GM19455 (cell line): ENCODE measurements around the gene GTSE1.

ENCODE experiments used
- ATAC-seq: cut with Tn5 transposase; IDR thresholded peaks from one replicate; pipeline ENCODE4 v1.9.1; 2021; ENCODE audit not compliant: unreplicated experiment

Gene GTSE1

GRCh38 chr22:46273432-46274148 is 23.1 kb upstream of the GTSE1 start:
- ATAC-seq: no peak

DNA sequence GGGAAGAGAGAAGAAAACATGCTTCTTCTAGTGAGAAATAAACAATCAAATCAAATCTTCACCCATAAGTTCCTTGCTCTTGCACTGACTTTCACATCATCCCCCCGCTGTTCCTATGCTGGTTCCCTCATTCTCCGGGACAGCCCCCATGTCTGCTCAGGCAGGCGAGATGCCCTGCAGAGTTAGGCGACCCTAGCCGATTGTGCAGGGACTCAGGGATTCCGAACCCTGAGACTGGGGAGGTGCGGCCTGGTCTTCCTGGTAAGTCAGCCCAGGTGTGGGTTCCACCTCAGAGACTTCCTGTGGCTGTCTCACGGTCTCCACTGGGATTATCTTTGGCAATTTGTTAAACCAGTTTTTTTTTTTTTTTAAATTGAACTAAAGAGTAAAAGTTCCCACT is 22.3 kb upstream of the GTSE1 start:
- no peak for ATAC-seq

GRCh38 chr22:46275455-46276122 is 21.1 kb upstream of the GTSE1 start:
- ATAC-seq: no peak

DNA sequence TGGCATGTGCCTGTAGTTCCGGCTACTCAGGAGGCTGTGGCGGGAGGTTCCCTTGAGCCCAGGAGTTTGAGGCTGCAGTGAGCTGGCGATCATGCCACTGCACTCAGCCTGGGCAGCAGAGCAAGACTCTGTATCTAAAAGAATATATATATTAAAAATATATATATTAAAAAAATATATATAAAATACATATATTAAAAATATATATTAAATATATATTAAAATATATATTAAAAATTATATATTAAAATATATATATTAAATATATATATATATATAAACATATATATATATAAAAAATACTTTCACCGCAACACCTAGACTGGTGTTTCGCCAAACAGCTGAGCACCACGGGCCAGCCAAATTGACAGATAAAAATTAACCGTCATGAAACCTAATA is 20.1 kb upstream of the GTSE1 start:
- ATAC-seq: no peak

GRCh38 chr22:46278656-46279645 is 17.7 kb upstream of the GTSE1 start:
- ATAC-seq: no peak

DNA sequence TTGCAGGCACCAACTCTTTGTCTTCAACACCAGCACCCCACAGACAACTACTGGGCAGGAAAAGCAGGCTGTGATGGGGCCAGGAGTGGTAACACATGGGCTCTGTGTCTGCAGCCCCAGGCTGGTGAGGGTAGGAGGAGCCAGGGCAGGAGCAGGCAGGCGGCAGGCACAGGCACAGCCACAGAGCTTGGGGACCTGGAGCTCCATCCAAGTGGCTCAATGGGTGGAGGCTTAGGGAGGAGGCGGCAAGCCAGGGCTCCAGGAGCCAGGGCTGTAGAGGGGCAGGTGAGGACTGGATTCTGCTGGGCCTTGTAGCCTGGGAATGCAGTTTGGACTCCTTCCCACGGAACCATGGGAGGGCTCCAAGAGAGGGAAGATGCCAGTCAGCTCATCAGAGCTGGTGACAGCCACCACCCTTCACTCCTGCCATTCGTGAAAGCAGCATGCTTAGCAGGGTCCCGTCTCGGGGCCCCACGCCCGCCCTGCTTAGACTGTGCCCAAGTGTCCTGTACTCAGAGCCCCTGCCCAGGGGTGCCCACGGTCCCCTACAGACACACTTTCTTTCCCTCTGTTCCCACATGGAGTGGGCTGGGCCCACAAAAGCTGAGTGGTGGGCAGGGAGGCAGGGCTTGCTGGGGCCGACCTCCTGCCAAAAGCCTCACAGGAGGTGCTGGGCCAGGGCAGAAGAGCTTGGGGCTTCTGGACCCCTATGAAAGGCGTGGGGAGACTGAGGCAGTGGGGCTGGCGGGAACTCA is 16.4 kb upstream of the GTSE1 start:
- ATAC-seq: no peak

DNA sequence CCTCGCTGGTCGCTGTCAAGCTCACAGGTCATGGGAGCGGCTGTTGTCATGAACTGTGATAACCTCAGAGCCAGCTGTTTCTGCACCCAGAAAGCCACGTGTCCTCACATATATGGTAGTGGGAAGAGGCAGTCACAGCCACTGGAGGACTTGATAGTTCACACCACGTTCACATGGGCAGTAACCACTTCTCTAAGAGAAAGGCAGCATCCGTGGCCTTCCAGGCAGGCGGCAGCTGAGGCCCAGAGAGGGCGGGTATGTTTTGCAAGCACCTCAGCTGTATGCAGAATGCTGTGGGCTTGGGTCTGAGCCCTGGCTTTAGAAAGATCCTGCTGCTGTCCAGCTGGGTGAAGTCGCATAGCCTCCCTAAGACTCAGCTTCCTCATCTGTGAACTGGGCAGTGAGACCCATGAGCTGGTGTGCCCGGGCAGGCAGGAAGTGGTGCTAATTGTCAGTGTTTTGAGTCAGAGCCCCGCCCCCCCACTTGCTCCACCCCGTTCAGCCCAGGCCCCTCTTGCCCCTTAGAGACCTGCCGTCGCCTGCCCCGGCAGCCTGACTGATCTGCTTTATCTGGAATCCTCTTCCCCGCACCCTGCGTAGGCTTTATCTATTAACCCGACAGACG is 15.6 kb upstream of the GTSE1 start:
- ATAC-seq: no peak

- ATAC-seq: no peak
Measured at GRCh38 chr22:46281866-46282678, 14.6 kb upstream of the GTSE1 start.

GRCh38 chr22:46286006-46286405 is 10.7 kb upstream of the GTSE1 start:
- no peak for ATAC-seq

GRCh38 chr22:46286941-46287872 is 9.5 kb upstream of the GTSE1 start:
- no peak for ATAC-seq

GRCh38 chr22:46287873-46288751 is 8.6 kb upstream of the GTSE1 start:
- no peak for ATAC-seq

DNA sequence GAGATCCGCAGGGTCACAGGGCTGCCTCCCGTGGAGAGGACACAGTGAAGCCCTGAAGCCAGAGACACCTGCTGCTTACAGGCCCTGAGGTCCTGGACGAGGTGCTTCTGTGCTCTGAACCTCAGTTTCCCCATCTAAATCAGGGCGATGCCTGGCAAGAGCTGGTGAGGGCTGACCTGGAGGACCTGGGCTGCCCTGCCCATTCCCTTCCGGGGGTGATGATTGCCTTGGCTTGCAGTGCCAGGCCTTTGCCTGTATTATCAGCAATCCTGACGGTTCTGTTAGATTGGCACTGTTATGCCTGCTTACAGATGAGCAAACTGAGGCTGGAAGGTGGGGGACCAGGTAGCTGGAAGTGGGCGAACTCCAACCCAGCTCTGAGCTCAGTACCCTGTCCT is 7.8 kb upstream of the GTSE1 start:
- no peak for ATAC-seq

DNA sequence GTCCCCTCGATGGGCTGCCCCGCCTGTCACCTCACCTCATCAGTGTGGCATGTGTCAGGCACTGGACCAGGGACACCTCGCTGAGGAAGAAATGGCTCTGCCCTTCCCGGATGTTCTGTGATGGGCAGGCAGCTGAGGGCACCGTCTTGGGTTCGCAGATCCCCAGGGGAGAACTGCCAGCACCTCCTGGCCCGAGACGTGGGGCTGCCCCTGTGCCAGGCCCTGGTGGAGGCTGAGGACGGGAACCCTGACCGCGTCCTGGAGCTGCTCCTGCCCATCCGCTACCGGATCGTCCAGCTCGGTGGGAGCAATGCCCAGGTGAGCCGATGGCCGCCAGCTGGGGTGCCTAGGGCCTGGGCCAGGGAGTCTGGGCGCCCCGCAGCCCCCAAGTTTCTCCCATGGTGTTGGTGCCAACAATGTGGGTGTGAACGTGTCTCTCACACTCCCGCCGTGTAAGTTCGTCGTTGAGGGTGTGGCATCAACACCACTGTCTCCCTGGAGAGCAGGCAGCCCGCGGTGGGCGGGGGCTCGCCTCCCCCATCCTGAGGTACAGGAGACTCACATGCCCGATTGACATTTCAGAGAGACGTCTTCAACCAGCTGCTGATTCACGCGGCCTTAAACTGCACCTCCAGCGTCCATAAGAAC is 7.3 kb upstream of the GTSE1 start:
- ATAC-seq: no peak

DNA sequence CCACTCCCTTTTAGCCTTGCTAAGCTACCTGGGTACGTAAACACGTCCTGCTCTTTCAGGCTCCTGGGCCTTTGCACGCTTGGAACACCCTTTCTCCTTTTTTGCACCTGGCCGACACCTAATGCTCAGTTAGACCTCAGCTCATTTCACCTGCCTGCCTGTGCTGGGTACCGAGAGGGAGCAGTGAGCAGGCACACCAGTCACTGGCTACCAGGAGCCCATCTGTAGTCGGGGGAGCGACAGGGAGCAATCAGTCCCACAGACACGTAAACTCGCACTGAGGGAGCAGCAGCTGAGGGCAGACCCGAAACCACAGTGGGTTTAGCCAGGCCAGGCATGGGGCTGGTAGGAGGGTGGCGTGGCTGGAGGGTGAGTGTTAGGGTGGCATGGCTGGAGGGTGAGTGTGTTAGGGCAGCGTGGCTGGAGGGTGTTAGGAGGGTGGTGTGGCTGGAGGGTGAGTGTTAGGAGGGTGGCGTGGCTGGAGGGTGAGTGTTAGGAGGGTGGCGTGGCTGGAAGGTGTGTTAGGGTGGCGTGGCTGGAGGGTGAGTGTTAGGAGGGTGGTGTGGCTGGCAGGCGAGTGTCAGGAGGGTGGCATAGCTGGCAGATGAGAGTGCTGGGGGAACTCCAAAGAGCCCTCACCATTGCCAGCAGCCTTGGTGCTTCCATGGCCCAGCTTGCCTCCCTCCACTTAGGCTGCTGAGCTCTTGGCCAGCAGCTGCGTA is 6.4 kb upstream of the GTSE1 start:
- no peak for ATAC-seq

DNA sequence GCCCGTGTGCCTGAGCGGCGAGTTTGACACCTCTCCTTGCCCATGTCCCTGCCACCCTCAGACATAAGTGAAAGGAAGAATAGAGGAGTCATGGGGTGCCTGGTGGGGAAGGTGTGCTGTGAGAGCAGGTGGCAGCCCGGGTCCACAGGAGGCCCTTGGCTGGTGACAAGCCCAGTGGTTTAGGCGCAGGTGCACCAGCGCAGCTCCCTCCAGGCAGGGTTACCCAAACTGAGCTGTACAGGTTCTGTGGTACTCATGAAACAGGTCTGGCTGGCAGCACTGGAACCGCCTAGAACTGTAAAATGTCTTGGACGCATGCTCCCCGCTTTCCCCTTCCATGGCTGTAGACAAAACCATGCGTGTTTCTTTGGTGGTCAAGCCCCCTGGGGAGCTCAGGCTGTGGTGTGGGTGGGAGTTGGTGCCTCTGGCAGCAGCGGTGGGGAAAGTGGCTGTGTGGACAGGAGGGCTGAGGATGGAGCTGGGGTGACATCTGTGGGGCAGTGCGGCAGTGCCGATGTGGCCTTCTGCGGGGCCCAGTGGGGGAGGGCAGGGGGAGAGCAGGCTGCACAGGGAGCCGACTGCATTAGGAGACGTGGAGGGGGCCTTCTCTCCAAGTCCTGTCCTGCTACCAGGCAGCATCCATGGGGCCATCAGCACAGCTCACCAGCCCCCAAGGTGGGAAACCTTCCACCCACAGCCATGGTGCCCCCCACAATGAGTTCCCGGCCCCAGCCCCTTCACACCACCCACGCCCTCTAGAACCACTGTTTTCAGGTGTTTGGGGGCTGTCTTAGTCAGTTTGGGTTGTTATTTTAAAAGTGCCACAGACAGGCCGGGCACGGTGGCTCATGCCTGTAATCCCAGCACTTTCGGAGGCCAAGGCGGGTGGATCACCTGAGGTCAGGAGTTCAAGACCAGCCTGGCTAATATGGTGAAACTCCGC is 5.6 kb upstream of the GTSE1 start:
- no peak for ATAC-seq
